Neural cell (in vitro differentiated cells): ENCODE measurements around the gene GLI3.

Experiments
- EZH2 ChIP-seq: fragments of 200-600, 300-800 bp; shearing (Covaris generic), sonication (generic); IDR thresholded peaks from 2 replicates; pipeline ENCODE4 v1.6.1; 2014; ENCODE audit warnings: antibody characterized with exemption, low read length, borderline replicate concordance, mild to moderate bottlenecking; ENCODE audit not compliant: insufficient read depth, poor library complexity, severe bottlenecking
- POLR2AphosphoS5 ChIP-seq: IDR thresholded peaks from 2 replicates; pipeline ENCODE4 v1.6.1; 2012
- RAD21 ChIP-seq: fragments of 450-650 bp; conservative IDR thresholded peaks from 2 replicates; pipeline ENCODE4 v1.6.1; 2014; ENCODE audit warnings: antibody characterized with exemption, mild to moderate bottlenecking, moderate library complexity
- TF ChIP-seq, protein P1 (sequence below): fragments of 450-650 bp; IDR thresholded peaks from 2 replicates; pipeline ENCODE4 v1.5.1; 2014; ENCODE audit warnings: antibody characterized with exemption, mild to moderate bottlenecking, moderate library complexity; ENCODE audit not compliant: poor library complexity, severe bottlenecking

DNA sequence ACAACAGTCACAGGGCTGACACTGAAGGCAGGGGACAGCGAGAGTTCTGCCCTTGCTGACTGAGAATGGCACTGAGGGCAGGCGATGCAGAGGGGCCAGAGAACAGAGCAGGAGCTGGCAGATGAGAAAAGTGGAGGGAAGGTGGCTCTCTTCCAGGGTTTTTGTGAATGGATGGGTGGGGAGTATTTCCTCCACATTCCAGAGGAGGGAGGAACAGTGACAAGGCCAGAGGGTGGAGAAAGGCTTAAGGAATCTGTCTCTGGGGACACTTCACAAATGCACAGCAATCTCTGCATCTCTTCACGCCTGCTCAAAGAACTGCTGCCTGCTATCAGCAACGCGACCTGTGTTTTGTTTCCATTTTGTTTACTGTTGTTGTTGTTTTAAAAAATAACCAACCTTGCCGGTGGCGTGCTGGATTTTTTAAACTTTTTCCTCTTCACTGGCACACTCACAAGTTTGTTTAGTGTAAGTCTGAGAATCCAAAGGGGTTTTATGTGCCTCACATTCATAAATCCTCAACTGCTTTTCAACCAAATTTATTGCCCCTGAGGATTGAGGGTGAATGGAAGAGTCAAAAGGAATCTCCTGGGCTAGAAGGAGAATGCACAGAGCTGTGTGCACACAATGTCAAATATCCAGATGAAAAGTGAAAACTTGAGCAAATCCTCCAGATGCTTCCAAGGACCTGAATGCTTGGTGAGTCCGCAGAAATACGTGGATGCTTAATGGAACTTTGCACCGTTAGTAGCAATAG, 129.3 kb downstream of the GLI3 start:
- TF ChIP-seq, protein P1, sequence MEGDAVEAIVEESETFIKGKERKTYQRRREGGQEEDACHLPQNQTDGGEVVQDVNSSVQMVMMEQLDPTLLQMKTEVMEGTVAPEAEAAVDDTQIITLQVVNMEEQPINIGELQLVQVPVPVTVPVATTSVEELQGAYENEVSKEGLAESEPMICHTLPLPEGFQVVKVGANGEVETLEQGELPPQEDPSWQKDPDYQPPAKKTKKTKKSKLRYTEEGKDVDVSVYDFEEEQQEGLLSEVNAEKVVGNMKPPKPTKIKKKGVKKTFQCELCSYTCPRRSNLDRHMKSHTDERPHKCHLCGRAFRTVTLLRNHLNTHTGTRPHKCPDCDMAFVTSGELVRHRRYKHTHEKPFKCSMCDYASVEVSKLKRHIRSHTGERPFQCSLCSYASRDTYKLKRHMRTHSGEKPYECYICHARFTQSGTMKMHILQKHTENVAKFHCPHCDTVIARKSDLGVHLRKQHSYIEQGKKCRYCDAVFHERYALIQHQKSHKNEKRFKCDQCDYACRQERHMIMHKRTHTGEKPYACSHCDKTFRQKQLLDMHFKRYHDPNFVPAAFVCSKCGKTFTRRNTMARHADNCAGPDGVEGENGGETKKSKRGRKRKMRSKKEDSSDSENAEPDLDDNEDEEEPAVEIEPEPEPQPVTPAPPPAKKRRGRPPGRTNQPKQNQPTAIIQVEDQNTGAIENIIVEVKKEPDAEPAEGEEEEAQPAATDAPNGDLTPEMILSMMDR = no peak
- TF ChIP-seq EZH2 (no peak), RAD21 (no peak), POLR2AphosphoS5 (no peak)
